ENCODE data around the gene CPNE6. TPM values are rescaled to one million over a fixed set of nuclear protein-coding genes. Genes with fewer than 3 reads are reported as not detected.
"Not testable (repeated sequence)": the region's sequence is repeated elsewhere in the genome, so short reads cannot be mapped to it uniquely, and the experiment has no call there.

CPNE6 gene
- not detected for total RNA-seq
- long read RNA-seq: 0 reads

DNA sequence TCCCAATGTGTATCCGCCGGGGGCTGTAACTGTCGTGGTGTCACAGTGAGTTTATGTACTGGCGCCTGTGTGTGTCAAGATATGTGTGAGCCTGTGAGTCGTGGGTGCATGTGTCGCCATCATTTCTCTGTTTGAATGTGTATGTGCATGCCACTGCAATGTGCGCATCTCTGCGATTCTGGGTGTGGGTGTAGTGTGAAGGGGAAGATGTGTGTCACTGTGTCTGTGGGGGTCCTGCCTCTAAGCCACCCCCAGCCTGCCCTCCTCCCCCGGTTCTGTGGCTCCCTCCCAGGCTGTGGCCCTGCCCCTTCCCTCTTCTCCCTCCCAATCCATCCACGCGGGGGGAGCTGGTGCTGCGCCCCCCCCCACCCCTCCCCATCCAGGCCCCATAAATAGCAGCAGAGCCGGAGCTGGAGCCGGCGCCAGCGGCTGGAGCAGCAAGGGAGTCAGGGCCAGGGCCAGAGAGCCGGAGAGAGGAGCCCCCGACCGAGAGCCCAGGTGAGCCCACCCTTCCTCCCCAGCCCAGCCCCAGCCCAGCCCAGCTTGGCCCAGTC, at the start of gene CPNE6:
Gene CPNE6, plus strand, starts transcription at position 419 of the 554 bp plus-strand sequence. CDS start 1,375 bp downstream, outside the sequence.
- no peak for ATAC-seq (ENCODE audit: poor library complexity)
- no peak for DNase-seq
- intact Hi-C loops (cut with DNase I): no loop called here

DNA sequence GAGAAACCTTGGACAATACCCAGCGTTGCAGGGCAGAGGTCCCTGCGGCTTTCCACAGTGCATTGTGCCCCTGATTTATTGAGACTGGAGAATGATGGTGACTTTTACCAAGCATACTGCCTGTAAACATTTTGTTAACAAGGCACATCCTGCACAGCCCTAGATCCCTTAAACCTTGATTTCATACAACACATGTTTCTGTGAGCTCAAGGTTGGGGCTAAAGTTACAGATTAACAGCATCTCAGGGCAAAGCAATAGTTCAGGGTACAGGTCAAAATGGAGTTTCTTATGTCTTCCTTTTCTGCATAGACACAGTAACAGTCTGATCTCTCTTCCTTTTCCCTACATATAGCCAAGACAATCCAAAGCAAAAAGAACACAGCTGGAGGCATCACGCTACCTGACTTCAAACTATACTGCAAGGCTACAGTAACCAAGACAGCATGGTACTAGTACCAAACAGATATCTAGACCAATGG, 46.4 kb upstream of the CPNE6 start:
- ATAC-seq (ENCODE audit: poor library complexity); DNase-seq; intact Hi-C loops (cut with DNase I): not testable (repeated sequence)

DNA sequence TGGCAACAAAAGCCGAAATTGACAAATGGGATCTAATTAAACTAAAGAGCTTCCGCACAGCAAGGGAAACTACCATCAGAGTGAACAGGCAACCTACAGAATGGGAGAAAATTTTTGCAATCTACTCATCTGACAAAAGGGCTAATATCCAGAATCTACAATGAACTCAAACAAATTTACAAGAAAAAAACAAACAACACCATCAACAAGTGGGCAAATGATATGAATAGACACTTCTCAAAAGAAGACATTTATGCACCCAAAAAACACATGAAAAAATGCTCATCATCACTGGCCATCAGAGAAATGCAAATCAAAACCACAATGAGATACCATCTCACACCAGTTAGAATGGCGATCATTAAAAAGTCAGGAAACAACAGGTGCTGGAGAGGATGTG, 41.7 kb upstream of the CPNE6 start:
- ATAC-seq (ENCODE audit: poor library complexity); intact Hi-C loops (cut with DNase I): not testable (repeated sequence)

DNA sequence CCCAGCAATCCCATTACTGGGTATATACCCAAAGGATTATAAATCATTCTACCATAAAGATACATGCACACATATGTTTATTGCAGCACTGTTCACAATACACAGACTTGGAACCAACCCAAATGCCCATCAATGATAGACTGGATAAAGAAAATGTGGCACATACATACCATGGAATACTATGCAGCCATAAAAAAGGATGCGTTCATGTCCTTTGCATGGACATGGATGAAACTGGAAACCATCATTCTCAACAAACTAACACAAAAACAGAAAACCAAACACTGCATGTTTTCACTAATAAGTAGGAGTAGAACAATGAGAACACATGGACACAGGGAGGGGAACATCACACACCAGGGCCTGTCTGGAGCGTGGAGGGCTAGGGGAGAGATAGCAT, 40.0 kb upstream of the CPNE6 start:
- DNase-seq; ATAC-seq (ENCODE audit: poor library complexity); intact Hi-C loops (cut with DNase I): not testable (repeated sequence)

More for the DNA sequence above, 41.7 kb upstream of the CPNE6 start:
- DNase-seq: not testable (repeated sequence)

DNA sequence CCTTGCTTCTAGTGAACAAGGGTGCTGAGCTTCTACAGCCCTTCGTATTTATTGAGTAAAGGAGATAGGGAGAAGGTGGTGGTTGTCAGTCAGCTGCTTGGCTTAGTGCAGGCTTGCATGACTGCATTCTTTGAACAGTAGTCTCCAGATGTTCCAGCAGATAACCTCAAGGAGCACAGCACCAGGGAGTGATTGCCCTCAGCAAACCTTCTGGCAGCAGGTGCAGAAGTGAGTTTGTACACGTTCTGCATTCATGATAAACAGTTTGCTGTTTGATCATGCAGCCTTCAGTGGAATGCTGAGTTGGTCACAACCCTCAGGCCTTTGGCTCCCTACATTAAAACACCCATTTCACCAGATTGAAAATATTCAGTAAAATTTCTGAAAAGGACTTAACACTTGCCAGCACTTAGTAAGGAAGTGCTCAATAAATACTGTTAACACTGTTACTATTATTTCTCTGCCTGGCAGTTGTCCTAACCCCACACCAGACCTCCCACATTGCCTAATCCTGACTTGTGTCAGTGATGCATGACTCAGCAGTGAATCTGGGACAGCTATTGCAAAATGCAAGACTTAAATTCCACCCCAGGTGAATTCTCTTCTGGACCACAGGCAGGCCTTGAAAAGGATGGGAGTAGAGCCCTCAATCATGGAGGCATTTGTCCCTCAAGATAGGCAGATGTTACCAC, 38.5 kb upstream of the CPNE6 start:
- no peak for DNase-seq
- intact Hi-C loops (cut with DNase I): no loop called here
- peak; percentile 2 for ATAC-seq (ENCODE audit: poor library complexity)

DNA sequence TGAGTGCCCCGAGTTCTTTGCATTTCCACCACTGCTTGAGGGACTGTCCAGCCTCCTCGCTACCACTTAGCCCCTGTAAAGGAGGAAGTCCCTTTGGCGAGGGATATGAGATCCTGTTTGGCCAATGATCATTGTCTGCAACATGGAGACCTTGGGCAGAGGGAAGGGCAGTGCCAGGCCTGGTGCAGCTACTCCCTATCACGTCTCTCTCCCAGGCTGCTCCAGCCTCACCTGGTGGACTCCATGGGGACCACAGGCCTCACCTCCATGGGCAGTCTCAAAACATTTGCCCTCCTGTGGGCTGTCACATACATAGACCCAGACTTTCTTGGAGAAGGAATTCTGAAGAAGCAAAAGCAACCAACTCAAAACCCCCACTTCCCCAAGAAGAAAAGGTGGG, 35.6 kb upstream of the CPNE6 start:
- DNase-seq; intact Hi-C loops (cut with DNase I): not testable (repeated sequence)
- peak; percentile 21 for ATAC-seq (ENCODE audit: poor library complexity)

DNA sequence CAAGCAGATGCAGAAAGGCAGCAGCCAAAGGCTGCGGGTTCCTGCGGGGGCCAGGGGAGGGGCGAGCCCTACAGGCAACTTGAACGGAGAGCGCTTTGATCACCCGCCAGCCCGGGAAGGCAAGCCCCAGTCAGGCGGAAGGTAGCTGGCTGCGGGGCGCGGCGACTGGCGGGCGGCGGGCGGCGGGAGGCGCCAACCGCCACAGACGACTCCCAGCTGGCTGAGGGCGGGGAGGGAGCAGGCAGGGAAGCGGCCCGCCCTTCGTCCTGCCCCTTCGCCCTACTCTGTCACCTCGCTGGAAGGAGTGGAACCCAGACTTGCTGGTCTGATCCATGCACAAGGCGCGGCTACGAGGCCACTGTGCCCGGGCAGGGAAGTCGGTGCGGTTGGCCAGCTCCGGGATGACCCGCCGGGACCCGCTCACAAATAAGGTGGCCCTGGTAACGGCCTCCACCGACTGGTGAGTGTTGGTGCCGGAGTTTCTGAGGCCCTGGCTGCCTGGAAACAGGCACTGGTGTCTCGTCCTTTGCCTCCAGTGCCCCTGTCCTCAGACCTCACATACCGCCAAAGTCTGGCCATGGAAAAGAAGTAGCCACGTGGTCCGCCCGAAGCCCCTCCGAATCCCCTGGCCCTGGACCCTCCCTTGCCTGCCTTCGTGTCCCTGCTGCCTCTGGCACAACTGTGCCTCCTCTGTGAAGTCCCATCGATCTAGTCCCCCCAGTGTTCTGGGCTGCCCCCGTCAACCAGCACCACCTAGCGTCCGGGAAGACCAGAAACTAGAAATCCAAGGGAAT, 35.0 kb upstream of the CPNE6 start:
- intact Hi-C loops (cut with DNase I): no loop called here
- ATAC-seq (ENCODE audit: poor library complexity): peak; percentile 97

DNA sequence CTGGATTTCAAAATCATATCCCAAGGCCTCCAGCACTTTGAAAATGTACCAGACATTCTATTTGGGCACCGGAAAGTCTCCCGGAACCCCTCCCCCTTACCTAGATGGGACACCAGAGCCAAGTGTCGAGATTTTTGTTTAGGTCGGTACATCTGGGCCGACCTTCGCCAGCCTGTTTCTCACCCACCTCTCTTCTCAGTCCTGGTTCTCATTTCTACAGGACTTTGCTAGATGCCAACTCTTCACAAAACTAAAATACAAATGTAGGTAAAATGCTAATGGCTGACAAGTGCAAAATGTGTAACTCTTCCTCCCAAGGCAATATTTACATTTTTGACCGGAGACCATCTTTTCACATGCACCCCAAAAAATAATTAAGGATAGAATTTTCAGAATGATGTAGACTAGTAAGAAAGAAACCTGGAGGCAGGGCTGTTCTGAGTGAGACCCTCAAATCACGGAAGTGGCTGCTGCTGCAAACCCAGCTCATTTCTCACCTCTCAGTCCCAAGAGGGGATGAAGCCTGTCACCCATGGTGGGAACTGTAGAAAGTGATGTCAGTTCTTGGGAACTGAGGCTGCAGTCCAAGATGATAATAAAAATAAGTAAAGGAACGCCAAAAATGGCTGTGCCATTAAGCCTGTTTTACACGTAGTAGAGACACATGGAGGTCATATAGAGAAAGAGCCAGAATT, 34.3 kb upstream of the CPNE6 start:
- DNase-seq; ATAC-seq (ENCODE audit: poor library complexity); intact Hi-C loops (cut with DNase I): not testable (repeated sequence)

More for the DNA sequence above, 35.0 kb upstream of the CPNE6 start:
- DNase-seq: peak; percentile 92

DNA sequence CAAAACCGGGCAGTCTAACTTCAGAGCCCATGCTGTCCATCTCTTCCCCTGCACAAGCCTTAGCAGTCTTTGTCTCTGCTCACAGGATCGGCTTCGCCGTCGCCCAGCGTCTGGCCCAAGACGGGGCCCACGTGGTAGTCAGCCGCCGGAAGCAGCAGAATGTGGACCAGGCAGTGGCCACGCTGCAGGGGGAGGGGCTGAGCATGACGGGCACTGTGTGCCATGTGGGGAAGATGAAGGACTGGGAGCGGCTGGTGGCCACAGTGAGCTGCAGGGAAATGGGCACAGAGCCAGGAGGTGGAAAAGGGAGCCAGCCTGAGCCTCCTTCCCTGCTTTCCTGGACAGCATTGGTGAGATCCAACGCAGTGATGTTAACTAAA, 33.7 kb upstream of the CPNE6 start:
- ATAC-seq (ENCODE audit: poor library complexity): no peak
- DNase-seq: no peak
- intact Hi-C loops (cut with DNase I): no loop called here

DNA sequence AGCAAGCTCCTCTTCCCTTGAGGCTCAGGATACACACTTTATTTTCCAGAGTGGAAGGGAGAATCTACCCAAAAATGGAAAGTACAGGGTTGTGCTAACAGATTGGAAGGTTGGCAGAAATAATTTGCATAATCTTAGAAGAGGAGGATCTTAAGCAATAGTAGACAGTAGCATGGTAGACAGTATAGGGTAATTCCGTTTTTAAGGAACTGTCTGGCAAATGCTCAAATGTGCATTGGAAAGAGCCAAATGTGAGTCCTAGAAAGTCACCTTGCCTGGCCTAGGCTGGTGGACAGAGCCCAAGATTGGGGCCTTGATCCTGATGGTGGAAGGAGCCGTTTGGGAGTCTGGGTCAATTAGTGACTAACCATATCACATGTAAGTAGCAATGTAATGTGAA, 32.7 kb upstream of the CPNE6 start:
- intact Hi-C loops (cut with DNase I): no loop called here
- no peak for DNase-seq
- no peak for ATAC-seq (ENCODE audit: poor library complexity)

DNA sequence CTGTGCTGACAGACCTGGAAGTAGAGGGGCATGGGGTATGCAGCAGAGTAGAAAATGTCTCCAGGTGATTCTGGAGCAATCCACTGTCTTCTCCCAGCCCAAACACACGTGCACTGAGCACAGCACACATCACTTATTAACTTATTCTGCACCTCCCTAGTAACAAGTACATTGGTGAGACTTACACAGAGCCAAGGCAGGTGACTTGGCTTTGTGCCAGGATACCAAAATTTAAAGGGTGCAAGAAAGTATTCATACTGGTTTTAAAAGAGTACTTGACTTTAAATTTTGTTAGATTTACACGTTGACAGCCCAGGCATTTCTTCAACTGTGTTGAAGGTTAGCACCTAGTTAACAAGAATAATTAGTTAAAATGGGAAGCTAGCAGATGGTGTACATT, 30.7 kb upstream of the CPNE6 start:
- no peak for ATAC-seq (ENCODE audit: poor library complexity)
- no peak for DNase-seq
- intact Hi-C loops (cut with DNase I): no loop called here

DNA sequence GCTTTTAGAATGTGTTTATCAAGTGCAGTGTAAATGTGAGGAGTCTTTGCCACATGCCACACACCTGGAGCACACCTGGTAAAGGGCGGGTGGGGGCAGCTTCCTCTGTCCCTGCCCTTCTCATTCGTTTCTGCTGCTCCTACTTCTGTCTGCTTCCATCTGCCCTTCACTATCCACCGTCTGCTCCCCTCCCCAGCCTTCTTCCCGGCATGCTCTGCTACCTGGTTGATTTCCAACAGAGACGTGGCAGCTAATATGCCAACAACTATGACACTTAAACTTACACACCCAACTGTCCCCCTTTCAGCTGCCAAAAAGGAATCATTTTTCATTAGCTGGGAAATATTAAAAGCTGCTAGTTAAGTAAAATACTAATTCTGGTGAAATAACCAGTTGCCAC, 28.6 kb upstream of the CPNE6 start:
- no peak for DNase-seq
- intact Hi-C loops (cut with DNase I): no loop called here
- ATAC-seq (ENCODE audit: poor library complexity): peak; percentile 45

DNA sequence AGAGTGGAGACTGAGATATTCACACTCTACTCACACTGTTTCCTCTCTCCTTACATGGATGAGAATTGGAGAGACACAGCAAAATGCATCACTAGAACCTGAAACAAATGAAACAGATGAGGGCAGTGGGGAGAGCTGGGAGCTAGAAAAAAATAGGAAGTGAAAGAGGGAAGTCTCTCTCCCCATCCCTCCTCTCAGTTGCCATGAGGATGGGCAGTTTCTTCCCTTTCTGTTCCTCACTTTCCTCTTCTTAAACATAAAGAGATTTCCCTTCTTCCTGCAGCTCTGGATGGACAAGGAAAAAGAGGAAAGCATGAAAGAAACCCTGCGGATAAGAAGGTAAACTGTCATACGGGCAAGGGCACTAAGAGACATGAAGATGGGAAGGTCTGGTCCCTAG, 22.4 kb upstream of the CPNE6 start:
- intact Hi-C loops (cut with DNase I); ATAC-seq (ENCODE audit: poor library complexity); DNase-seq: not testable (repeated sequence)

DNA sequence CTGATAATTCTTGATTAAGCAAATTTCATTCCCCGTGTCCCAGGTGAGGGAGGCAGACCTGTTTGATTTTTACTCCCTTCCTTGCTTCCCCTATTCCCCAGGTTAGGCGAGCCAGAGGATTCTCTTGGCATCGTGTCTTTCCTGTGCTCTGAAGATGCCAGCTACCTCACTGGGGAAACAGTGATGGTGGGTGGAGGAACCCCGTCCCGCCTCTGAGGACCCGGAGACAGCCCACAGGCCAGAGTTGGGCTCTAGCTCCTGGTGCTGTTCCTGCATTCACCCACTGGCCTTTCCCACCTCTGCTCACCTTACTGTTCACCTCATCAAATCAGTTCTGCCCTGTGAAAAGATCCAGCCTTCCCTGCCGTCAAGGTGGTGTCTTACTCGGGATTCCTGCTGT, 20.6 kb upstream of the CPNE6 start:
- DNase-seq; intact Hi-C loops (cut with DNase I); ATAC-seq (ENCODE audit: poor library complexity): not testable (repeated sequence)

DNA sequence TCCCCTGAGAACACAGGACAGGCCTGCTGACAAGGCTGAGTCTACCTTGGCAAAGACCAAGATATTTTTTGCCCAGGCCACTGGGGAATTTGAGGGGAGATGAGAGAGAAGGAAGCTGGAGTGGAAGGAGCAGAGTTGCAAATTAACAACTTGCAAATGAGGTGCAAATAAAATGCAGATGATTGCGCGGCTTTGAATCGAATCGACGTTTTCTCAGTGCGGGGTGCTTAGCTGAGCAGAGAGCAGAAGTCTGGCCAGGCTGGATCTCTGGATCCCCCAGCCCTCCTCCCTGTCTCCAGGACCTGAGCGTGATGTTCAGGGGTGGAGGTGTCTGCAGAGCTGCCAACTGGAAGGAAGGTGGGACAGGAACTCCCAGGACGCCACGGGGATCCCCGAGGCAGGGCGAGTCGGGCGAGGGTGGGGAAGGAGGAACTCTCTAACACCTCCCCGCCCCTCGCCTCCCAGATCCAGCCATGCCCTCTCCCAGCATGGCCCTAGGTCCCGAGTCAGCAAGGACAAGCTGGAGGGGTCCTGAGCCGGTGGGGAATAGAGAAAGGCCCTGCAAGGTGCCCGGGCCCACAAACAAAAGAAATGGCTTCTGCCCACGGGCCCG, 20.1 kb upstream of the CPNE6 start:
- no peak for DNase-seq
- intact Hi-C loops (cut with DNase I): no loop called here
- peak; percentile 32 for ATAC-seq (ENCODE audit: poor library complexity)

DNA sequence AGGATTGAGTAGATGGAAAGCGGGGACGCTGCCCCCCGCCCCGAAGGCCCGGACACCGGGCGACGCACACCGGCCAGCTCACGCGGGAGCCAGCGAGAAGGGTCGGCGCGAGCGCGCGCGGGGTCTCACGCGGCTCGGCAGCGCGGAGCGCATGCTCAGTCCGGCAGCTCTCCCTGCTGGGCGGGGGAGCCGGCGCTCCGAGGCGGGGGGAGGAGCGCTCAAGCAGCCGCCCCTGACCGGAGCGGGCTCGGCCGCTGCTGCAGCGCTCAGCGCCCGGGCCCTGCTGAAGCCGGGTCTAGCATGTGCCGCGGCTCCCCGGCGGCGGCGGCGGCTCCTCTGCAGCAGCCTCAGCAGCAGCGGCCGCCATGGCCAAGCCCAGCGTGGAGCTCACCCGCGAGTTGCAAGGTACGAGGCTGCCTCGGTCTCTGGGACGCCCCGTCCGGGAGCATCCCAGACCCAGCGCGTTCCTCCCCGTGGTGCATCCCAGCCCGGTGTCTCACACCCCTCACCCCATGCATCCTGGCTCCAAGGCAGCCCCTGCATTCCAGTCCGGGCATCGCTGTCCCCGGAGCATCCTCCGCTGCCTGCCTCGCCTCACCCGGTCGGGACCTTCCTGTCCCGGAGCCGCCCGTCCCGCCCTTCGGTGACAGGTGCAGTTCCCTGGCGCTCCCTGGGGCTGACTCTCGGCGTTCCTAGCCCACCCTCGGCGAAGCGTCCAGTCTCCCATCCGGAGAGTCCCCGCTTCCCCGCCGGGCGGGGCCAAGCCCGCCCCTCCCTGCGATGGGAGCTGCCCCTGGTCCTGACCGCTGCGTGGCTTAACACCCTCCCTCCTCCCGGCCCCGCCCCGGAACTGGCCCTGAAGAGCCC, 19.3 kb upstream of the CPNE6 start, which contains the start of gene CARMIL3:
Gene CARMIL3, plus strand, starts transcription at position 221 of the 867 bp plus-strand sequence. Its CDS starts 145 bp downstream, at position 366.
- DNase-seq: peak; percentile 80
- ATAC-seq (ENCODE audit: poor library complexity): peak; percentile 96
- intact Hi-C loops (cut with DNase I): no loop called here

All from Right ventricle myocardium superior (tissue), 1 donor.